HG03520 (cell line): Measurements from ENCODE around the gene OTUD5.

Source experiments
- ATAC-seq: cut with Tn5 transposase; IDR thresholded peaks from one replicate; pipeline ENCODE4 v1.9.1; 2021; ENCODE audit warnings: mild to moderate bottlenecking, moderate library complexity; ENCODE audit not compliant: unreplicated experiment

The OTUD5 gene

GRCh38 chrX:48937054-48937907, 20.1 kb downstream of the OTUD5 start:
- ATAC-seq = peak; percentile 68

GRCh38 chrX:48936429-48937053, 20.9 kb downstream of the OTUD5 start:
- no peak for ATAC-seq

- ATAC-seq = no peak
These were observed 22.1 kb downstream of the OTUD5 start for GRCh38 chrX:48935301-48935670.

GRCh38 chrX:48934581-48935300, 22.7 kb downstream of the OTUD5 start:
- no peak for ATAC-seq

- ATAC-seq = no peak
These were observed 23.6 kb downstream of the OTUD5 start for GRCh38 chrX:48933757-48934156.

GRCh38 chrX:48927736-48928382, 29.5 kb downstream of the OTUD5 start:
- no peak for ATAC-seq

GRCh38 chrX:48927123-48927522, 30.3 kb downstream of the OTUD5 start:
- ATAC-seq = no peak

GRCh38 chrX:48924270-48924669, 33.1 kb downstream of the OTUD5 start:
- ATAC-seq = no peak

- ATAC-seq = no peak
These were observed 33.6 kb downstream of the OTUD5 start for GRCh38 chrX:48923771-48924170.

- no peak for ATAC-seq
These were observed 36.7 kb downstream of the OTUD5 start for GRCh38 chrX:48920718-48921104.

GRCh38 chrX:48919947-48920717, 37.3 kb downstream of the OTUD5 start:
- ATAC-seq = no peak

GRCh38 chrX:48919360-48919841, 38.0 kb downstream of the OTUD5 start:
- no peak for ATAC-seq

GRCh38 chrX:48918643-48919340, 38.6 kb downstream of the OTUD5 start, which contains the start of gene PIM2:
PIM2 (minus strand) TSS chrX:48919024; CDS start chrX:48918834, 190 bp downstream.
- ATAC-seq = peak; percentile 60

GRCh38 chrX:48918301-48918642, 39.1 kb downstream of the OTUD5 start:
- ATAC-seq = no peak

- peak; percentile 41 for ATAC-seq
These were observed 40.0 kb downstream of the OTUD5 start for GRCh38 chrX:48917139-48918001.

GRCh38 chrX:48914593-48915493, 42.6 kb downstream of the OTUD5 start:
- no peak for ATAC-seq

- ATAC-seq = no peak
These were observed 43.6 kb downstream of the OTUD5 start for GRCh38 chrX:48913605-48914366.
